GM12891 (cell line): Measurements from ENCODE around the gene ULBP3.

Experiments used
- POLR2AphosphoS5 ChIP-seq: IDR thresholded peaks from 2 replicates; pipeline ENCODE4 v1.6.1; 2011; ENCODE audit warnings: low read depth, low read length, control low read depth
- SPI1 ChIP-seq: IDR thresholded peaks from 2 replicates; pipeline ENCODE4 v1.6.1; 2011; ENCODE audit warnings: low read depth, low read length, control low read depth

GRCh38 chr6:150098155-150098554, 29.2 kb upstream of the ULBP3 start:
- TF ChIP-seq POLR2AphosphoS5 (no peak), SPI1 (no peak)
